ENCODE data around the gene KRTAP29-1. TPM values are rescaled to one million over a fixed set of nuclear protein-coding genes. Genes with fewer than 3 reads are reported as not detected.
"Not testable (repeated sequence)": the region's sequence is repeated elsewhere in the genome, so short reads cannot be mapped to it uniquely, and the experiment has no call there.

Gene KRTAP29-1, protein sequence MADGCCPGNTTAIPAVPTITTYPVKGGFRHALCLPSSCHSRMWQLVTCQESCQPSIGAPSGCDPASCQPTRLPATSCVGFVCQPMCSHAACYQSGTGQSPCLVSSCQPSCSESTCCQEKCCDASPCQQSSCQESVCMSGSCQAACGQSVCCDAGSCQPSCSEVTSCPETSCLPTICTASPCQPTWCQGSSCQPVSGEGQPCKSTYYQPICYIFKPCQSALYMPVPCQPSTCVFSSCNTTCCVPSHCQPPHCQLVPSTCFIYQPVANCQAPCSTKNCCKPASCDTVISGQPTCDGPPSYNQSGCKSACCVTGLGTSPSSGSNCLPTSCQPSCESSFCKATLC
- polyA plus RNA-seq (2013, experiment 1 of 2; ENCODE audit: insufficient read length) = not detected
- not detected for polyA plus RNA-seq (2013, experiment 2 of 2; ENCODE audit: insufficient read length)

DNA sequence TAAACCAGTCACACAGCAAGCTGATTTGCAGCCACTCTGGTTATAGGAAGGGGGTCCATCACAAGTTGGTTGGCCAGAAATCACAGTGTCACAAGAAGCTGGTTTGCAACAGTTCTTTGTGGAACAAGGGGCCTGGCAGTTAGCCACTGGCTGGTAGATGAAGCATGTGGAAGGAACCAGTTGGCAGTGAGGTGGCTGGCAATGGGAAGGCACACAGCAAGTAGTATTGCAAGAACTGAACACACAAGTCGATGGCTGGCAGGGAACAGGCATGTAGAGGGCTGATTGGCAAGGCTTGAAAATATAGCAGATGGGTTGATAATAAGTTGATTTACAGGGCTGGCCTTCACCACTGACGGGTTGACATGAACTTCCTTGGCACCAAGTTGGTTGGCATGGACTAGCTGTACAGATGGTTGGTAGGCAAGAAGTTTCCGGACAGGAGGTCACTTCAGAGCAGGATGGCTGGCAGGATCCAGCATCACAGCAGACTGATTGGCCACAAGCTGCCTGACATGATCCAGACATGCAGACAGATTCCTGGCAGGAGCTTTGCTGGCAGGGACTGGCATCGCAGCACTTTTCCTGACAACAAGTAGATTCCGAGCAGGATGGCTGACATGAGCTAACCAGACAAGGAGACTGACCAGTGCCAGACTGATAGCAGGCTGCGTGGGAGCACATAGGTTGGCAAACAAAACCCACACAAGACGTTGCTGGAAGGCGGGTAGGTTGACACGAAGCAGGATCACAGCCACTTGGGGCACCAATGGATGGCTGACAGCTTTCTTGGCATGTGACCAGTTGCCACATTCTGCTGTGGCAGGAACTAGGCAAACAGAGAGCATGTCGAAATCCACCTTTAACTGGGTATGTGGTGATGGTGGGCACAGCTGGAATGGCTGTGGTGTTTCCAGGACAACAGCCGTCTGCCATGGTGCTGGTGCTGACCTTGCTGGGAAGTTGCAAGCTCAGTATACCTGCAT lies at the start of gene KRTAP29-1:
Gene KRTAP29-1 (minus strand): TSS at position 936 of the 986 bp plus-strand sequence. CDS start 0 bp downstream, at position 936.
- DNase-seq = no peak

DNA sequence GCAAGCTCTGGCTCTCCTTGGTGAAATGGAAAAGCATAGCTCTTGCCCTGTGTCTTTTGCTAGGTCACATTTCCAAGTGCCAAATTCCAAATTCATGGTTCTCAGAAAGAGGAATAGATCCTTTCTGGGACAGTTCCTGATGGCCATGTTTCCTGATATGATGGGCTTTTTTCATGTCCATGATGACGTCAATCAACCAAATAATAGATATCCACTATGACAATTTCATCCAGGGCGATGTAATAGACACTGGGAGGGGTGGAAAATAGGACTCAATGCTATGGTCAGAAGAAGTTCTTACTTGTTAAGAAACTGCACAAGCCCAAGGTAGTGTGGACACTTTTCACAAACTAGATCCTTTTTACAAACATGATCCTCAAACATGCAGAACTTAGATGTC lies 48.5 kb upstream of the KRTAP29-1 start:
- DNase-seq = no peak

DNA sequence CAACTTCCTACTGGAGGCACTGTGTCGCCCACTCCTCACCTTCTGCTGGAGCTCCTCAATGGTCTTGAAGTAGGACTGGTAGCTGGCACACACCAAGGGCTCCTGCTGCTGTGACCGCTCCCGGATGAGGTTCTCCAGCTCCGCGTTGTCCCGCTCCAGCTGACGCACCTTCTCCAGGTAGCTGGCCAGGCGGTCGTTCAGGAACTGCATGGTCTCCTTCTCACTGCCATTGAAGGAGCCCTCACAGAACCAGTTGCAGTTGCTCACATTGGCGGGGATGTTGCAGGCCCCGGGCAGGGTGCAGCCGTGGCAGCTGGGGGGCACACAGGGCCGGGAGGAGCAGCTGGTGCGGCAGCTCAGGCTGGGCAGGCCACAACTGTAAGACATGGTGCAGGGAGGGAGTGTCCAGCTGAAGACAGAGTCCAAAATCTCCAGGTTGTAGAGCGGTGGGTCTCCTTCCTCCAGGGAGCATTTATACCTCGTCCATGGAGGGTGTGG lies 47.8 kb upstream of the KRTAP29-1 start, which contains the start of gene KRT33A:
Gene KRT33A (minus strand): TSS at position 448 of the 498 bp plus-strand sequence. CDS start 61 bp downstream, at position 387.
- not testable (repeated sequence) for DNase-seq

DNA sequence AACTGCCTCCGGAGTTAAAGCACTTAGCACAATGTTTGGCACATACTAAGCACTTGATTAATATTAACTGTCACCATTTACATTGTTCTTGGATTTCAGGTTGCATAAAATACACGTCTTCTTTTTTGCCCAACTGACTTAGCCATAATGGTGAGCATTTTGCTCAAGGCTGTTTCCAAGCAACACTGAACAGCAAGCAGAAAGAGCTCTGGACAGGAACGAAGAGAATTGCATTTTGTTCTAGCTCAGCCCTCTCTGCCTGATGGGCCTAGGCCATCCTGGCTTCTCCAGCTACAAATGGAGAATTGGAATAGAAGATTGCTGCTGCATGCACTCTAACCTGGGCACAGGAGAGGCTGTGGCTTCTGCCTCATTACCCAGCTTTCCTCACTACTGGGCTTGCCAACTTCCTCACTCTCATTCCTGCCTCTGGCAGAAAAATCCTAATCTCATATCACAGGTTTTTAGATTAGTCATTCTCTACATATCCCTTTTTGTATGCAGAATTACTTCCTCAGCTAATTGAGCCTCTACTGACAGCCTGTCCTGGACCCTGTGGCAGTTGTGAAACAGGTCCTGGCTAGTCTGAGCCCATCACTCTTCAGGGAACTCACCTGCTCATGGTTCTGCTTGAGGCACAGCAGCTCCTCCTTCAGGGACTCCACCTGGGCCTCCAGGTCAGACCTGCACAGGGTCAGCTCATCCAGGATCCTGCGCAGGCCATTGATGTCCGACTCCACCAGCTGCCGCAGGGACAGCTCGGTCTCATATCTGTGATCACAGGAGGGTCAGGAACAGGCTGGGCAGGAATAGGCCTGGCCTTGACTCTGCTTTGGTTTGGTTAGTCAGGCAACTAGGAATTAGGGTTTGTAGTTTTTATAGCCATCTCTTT lies 45.5 kb upstream of the KRTAP29-1 start:
- no peak for DNase-seq

DNA sequence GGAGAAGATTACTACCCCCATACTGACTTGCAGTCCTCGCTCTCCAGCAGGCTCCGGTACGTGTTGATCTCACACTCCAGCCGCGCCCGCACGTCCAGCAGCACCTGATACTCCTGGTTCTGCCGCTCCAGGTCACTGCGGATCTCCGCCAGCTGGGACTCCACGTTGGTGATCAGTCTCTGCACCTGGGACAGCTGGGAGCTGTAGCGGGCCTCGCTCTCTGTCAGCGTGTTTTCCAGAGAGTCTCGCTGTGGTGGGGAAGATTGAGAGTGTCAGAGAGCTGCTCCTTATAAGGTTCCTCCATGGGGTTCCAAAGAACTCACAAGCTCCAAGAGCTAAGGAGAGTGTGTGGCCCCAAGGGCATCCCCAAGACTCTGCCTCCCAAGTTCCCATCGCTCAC lies 43.8 kb upstream of the KRTAP29-1 start:
- DNase-seq = not testable (repeated sequence)

DNA sequence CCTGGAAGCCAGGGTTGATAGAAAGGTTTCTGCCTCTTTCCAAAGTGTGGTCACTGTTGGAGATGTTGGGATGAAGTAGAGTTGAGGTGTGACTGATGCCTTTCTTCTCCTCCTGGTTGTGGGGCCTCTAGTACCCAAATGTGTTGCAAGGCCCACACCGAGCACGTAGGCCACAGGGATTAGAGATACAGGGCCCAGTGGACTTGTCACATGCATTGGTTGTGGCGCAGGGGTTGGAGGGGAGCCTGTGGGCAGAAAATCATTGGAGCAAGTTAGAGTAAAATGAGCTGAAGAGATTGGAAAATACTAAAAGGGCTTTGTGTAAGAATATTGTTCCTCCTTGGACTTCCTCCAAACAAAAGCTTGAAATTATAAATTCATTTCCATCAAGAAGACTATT lies 43.3 kb upstream of the KRTAP29-1 start:
- DNase-seq = no peak

DNA sequence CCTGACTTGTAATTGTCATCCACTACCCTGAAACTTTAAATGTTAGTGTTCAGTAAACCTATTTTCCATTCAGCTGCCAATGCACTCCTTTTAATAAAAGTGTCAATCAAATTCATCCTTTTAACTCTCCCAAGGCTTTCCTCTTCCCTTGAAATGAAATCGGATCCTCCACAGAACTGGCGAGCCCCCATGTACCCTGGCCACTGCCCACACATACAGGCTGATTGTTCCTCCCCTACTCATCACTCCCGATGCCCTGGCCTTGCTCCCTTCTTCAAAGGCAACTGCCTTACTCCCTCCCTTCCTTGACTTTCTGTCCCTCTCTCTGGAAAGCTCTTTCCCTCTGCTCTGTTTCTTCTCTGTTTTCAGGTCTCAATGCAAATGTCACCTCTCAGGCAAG lies 40.4 kb upstream of the KRTAP29-1 start:
- DNase-seq = no peak

DNA sequence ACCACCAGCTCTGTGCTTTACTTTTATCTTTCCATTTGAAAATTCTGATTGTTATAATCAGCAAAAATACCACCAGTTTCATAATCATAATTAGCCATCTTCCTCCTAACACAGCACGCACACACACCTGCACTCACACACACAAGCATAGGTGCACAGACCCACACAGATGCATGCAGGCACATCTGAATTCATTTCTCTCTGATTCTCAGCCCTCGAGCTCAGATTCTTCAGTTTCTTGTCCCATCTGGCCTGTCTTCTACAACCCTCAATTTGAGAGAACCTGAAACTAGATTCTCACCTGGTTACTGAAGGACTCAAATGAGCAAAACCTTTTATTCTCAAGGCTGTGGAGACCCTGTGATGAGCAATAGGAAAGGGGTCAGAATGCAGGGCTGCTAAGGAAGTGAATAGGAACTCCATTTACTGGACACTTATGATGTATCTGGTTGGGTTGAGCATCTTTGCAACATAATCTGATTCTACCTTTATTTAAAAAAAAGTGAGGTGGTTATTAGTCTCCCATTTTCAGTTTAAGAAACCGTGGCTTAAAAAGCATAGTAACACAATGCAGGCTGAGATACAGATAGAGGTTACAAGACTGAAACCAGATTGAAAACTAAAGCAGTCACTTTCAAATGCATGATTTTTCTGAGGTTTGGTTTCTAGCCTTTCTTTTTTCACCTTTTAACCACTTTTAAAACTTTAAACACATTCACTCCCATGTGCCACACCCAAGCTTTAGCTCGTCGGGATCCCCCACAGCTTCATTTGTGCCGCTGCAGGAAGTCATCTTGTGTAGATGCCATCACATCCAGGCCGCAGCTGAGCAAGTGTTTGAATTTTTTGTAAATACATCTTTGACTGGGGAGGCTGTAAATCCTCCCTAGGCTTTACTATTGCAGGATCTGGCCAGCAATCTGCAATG lies 38.5 kb upstream of the KRTAP29-1 start:
- DNase-seq = no peak

DNA sequence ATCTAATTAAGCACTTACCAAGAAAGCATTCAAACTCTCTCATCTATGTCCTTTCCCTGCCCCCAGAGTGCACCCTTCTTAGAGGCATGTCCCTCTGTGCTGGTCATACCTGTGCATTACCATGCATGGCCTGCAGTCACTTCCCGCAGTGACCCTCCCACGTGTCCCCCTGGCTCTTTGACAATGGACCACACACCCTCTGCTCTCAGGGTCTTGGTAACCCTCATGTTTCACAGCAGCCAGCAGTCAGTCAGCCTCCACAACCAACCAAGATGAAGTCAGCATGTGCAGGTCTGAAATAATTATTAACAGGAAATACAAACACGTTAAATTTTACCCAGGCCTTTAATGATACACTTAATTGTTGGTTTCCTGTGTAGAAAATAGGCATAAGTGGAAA lies 37.8 kb upstream of the KRTAP29-1 start:
- DNase-seq = no peak

DNA sequence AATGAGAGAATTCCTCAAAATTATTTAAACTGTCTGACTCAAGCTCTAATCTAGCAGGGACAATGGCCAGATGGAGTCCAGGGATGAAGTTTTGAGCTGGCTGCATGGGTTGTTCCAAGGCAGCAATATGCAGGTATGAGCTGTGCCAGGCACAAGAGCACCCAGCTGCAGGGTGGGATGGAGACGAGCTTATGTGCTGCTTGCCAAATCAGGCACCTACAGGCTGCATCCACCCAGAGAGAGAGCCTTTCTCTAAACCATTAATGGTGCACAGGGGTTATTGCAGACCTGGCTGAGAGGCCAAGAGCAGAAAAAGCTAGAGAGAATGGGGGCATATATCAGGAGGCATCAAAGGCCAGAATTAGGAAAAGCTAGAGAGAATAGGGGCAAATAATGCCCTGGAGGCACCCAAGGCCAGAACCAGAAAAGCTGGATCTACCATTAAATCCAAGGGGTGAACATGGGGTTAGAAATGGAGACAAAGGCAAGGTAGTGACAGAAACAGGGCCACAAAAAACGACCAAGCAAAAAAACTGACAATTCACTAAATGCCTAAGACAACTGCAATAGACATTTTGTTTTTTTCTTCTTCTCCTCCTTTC lies 37.0 kb upstream of the KRTAP29-1 start:
- DNase-seq = no peak

DNA sequence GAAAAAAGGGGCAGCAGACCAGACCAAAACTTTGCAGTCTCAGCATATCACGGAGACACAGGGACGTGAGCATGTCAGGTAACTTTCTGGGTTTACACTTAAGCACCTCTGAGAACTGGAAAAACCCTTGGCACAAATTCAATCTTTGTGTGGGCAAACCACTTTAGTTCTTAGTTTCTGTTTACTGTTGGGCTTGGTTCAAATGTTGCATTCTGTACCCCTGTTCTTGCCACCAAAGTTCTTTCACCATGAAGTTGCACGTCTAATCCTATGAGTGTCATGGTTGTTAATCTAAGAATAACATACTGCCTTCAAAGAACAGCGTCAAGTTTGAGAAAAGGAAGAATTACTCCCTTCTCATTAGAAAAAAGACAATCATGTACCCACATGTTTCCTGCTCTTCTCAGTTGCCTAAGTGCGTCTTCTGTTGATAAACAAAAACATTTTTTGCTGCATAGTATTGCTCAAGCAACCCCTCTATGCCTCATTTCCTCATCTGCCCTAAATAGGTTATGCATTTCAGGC lies 36.4 kb upstream of the KRTAP29-1 start:
- no peak for DNase-seq

DNA sequence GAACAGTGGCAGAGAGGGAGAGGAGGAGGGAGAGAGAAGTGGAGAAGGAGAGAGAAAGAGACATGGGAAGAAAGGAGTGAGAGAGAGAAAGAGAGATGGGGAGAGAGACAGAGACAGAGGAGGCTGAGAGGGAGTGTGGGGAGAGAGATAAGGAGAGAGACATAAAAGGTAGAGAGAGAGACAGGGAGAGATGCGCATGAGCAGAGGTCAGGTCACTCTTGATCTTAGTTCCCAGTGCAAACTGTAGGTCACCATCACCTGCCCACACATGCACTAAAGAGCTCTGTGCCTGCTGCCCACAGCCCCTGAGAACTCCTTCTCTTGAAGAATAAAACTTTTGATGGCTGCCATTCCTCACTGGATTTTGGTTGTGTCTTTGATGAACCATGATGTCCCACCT lies 33.1 kb upstream of the KRTAP29-1 start:
- DNase-seq = no peak

DNA sequence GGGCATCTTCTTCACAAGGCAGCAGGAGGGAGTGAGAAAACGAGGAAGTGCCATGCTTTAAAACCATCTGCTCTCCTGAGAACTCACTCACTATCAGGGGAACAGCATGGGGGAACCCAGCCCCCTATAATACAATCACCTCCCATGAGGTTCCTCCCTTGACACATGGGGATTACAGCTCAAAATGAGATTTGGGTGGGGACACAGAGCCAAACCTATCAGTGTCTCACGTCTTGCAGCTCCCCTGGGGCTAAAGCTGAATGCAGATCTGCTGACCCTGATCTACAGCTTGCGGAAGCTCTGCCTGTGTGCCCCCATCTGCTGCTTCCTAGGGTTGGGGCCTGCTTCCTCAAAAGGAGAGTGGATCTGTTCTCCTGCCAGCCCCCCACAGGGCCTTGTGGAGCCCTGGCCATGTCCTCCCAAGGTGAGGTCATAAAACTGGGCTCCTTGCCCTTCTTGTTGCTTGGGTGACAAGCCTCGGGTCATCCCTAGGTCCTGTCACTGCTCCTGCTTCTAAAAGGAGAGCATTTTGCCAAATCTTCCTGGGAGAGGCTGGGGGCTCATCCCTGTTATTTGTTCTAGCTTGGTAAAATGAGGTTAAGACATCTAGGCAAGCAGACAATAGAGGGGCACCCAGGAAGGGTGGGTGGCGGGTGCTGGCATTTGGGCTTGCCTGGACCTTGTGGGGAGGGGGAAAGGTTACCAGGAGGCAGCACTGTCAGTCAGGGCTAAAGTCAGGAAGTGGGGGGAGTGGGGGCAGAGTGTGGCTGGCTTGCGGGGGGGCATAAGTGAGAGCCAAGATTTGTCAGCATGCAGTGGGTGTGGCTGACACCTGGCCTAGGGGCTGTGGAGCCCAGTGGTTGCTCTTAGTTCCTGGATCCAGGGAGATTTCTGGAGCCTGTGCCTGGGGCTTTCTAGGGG lies 32.0 kb upstream of the KRTAP29-1 start:
- no peak for DNase-seq

DNA sequence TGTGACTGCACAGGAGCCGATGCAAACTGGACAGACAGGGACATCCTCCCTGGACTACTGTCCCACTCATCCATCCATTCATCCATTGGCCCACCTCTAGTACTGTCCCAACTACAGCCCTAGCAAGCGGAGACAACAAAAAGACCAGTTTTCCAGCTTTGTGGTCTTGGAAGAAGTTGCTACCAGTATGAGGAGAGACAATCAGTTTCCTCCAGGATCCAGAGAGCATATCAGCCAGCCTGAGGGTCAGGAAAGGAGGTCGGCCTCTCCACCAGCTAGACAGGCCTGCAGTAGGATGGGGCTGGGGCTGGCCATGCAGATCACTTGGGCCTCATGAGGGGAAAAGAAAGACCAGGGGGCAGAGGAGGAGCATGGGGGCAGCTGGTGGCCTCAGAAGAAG lies 31.2 kb upstream of the KRTAP29-1 start:
- no peak for DNase-seq

DNA sequence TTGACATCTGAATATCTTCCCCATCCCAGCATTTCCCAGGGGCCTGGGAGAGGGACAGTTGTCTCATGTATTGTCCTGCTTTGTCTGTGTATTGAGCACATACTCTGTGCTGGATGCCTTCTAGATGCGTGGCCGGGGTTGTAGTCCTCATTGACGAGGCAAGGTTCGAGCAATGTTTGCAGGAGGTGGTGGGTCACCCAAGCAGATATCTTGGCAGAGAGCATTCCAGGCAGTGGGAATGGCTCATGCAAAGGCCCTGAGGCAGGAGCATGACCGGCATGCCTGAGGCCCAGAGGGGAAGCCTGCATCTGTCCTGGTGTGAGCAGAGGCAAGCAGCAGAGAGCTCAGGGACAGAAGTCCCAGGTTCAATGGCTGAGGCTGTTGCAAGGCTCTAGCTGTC lies 30.4 kb upstream of the KRTAP29-1 start:
- DNase-seq = no peak

DNA sequence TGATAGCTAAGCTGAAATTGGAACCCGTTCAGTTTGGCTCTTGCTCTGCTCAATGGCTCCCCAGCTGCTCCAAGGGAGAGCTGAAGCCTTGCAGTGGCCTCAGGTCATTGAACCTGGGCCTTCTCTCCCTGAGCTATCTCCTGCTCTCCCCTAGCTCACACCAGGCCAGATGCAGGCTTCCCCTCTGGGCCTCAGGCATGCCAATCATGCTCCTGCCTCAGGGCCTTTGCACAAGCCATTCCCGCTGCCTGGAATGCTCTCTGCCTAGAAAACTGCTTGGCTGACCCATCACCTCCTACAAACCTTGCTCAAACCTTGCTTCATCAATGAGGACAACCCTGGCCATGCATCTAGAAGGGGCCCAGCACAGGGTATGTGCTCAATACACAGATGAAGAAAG lies 29.6 kb upstream of the KRTAP29-1 start:
- no peak for DNase-seq

DNA sequence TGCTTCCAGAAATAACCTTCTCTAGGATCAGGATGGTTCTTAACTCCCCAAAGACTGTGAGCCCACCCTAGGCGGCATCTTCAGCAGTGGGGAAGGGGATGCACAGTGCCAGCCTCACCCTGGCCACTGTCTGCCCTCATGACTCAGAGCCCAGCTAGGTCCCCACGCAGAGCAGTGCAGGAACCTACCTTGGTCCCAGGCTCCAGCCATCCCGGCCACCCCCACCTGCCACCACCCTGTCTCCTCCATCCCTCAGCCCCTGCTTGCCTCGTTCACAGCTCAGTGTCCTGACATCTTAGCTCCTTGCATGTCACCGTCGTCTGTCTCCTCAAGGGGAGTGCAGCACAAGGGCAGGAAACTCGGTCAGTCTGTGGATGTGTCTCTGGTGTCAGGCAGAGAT lies 29.0 kb upstream of the KRTAP29-1 start:
- no peak for DNase-seq

DNA sequence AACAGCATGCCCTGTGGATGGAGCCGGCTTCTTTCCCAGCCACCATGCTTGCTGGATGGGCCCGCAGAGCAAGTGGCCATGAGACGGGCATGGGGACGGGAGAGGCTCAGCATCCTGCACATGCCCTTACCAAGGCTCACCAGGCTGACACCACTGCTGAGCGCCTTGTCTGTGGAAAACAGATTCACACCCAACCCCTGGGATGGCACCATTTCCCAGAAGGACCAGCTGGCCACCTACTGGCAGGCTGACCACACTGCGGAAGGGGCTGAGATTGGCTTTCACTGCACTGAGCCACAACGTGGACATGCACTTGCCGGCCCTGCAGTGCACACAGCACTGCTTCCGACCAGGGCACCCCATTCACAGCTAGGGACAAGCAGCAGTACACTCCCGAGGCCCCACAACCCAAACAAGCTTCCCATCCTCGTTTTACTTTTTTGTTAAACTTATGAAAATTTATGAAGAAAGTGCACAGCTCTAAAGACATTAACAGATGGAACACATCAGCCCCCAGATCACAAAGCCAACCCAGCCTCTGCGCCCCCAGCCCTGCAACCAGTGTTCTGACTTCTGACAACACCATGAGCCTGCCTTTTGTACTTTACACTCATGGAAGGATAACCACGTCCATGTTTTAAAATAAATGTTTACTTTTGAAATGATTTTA lies 26.8 kb upstream of the KRTAP29-1 start:
- DNase-seq = peak; percentile 71
